ENCODE results near the gene ERP29.
A peak's percentile ranks its signal among the peaks of the same experiment; 100 is the strongest.

ERP29 gene

GRCh38 chr12:112017041-112017440, 3.8 kb downstream of the ERP29 start:
- Histone ChIP-seq H3K4me3 (ENCODE audit: severe bottlenecking) (no peak overlapping the region), H3K27ac (ENCODE audit: poor library complexity, severe bottlenecking) (peak overlapping the region; percentile 62), H3K27me3 (ENCODE audit: insufficient read depth, poor library complexity, severe bottlenecking) (no peaks in the 10 kb centered on the region), H3K36me3 (ENCODE audit: low read depth) (peaks cover 49% of the 10 kb centered on the region), H3K4me1 (ENCODE audit: insufficient read depth, poor library complexity, severe bottlenecking) (peaks cover 18% of the 10 kb centered on the region), H3K9me3 (ENCODE audit: severe bottlenecking) (no peaks in the 10 kb centered on the region)
- ATAC-seq (ENCODE audit: low read depth) (no peak), DNase-seq (ENCODE audit: low spot score) (no peak)
- TF ChIP-seq CTCF (IDR thresholded peaks at IDR 0.05; ENCODE audit: poor library complexity, severe bottlenecking): no peak

- H3K36me3 ChIP-seq (ENCODE audit: low read depth): peaks cover 65% of the 10 kb centered on the region
- DNase-seq (ENCODE audit: low spot score): no peak
- no peak overlapping the region for H3K4me3 ChIP-seq (ENCODE audit: severe bottlenecking)
- H3K4me1 ChIP-seq (ENCODE audit: insufficient read depth, poor library complexity, severe bottlenecking): peaks cover 18% of the 10 kb centered on the region
- no peaks in the 10 kb centered on the region for H3K27me3 ChIP-seq (ENCODE audit: insufficient read depth, poor library complexity, severe bottlenecking)
- no peak for TF ChIP-seq CTCF (IDR thresholded peaks at IDR 0.05; ENCODE audit: poor library complexity, severe bottlenecking)
- H3K9me3 ChIP-seq (ENCODE audit: severe bottlenecking): no peaks in the 10 kb centered on the region
- peak; percentile 90 for ATAC-seq (ENCODE audit: low read depth)
- peak overlapping the region; percentile 62 for H3K27ac ChIP-seq (ENCODE audit: poor library complexity, severe bottlenecking)
These were observed 5.5 kb downstream of the ERP29 start for GRCh38 chr12:112018571-112019237.

DNA sequence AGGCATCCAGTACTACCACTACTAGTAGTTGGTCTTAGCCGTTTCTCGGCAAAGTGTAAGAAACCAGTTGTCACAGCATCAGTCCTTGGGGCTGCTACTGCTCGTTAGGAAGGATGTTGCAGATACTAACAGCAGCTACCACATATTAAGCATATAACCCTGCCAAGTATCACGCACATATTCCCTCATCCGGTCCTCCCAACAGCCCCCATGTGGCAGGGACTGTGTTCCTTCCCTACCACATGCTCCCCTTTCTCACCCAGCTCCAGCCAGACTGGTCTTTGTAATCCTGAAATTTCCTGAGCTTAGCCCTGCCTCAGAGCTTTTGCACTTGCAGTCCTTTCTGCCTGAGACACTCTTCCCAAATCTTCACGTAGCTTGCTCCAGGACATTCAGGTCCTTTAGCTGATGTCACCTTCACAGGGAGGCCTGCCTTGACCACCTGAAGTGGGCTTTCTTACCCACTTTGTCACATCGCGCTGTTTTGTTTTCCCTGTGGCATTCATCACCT, 7.8 kb downstream of the ERP29 start:
- Histone ChIP-seq H3K4me1 (ENCODE audit: insufficient read depth, poor library complexity, severe bottlenecking) (peaks cover 13% of the 10 kb centered on the region), H3K27me3 (ENCODE audit: insufficient read depth, poor library complexity, severe bottlenecking) (no peaks in the 10 kb centered on the region), H3K36me3 (ENCODE audit: low read depth) (peaks cover 71% of the 10 kb centered on the region), H3K4me3 (ENCODE audit: severe bottlenecking) (no peak overlapping the region), H3K27ac (ENCODE audit: poor library complexity, severe bottlenecking) (no peak overlapping the region), H3K9me3 (ENCODE audit: severe bottlenecking) (no peaks in the 10 kb centered on the region)
- ATAC-seq (ENCODE audit: low read depth): no peak
- no peak for DNase-seq (ENCODE audit: low spot score)
- no peak for TF ChIP-seq CTCF (IDR thresholded peaks at IDR 0.05; ENCODE audit: poor library complexity, severe bottlenecking)

GRCh38 chr12:112022241-112023016, 9.2 kb downstream of the ERP29 start:
- H3K4me3 ChIP-seq (ENCODE audit: severe bottlenecking): no peak overlapping the region
- peaks cover 75% of the 10 kb centered on the region for H3K36me3 ChIP-seq (ENCODE audit: low read depth)
- no peak for DNase-seq (ENCODE audit: low spot score)
- no peak overlapping the region for H3K27ac ChIP-seq (ENCODE audit: poor library complexity, severe bottlenecking)
- ATAC-seq (ENCODE audit: low read depth): no peak
- H3K9me3 ChIP-seq (ENCODE audit: severe bottlenecking): no peaks in the 10 kb centered on the region
- no peaks in the 10 kb centered on the region for H3K27me3 ChIP-seq (ENCODE audit: insufficient read depth, poor library complexity, severe bottlenecking)
- no peak for TF ChIP-seq CTCF (IDR thresholded peaks at IDR 0.05; ENCODE audit: poor library complexity, severe bottlenecking)
- peaks cover 16% of the 10 kb centered on the region for H3K4me1 ChIP-seq (ENCODE audit: insufficient read depth, poor library complexity, severe bottlenecking)
